ENCODE data around the gene NNMT.

DNA sequence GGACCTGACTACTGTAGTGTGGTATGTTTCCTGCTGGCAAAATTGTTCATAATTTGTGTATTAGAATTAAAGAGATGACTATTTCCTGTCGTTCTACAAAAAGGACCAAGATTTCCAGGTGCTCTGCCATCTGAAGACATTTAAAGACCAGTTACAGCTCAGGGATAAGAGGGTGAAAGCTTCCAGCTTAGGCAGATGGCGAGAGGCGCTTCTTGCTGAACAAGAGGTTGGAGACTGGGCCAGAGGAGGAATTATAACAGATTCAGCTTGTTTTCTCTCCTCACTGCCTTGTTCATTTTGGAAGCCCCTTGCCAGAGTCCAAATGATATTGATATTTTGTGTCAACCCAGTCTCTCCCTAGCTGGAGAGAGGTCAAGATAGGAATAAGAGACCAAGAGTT, 23.1 kb upstream of the NNMT start:
- TF ChIP-seq, protein P1, sequence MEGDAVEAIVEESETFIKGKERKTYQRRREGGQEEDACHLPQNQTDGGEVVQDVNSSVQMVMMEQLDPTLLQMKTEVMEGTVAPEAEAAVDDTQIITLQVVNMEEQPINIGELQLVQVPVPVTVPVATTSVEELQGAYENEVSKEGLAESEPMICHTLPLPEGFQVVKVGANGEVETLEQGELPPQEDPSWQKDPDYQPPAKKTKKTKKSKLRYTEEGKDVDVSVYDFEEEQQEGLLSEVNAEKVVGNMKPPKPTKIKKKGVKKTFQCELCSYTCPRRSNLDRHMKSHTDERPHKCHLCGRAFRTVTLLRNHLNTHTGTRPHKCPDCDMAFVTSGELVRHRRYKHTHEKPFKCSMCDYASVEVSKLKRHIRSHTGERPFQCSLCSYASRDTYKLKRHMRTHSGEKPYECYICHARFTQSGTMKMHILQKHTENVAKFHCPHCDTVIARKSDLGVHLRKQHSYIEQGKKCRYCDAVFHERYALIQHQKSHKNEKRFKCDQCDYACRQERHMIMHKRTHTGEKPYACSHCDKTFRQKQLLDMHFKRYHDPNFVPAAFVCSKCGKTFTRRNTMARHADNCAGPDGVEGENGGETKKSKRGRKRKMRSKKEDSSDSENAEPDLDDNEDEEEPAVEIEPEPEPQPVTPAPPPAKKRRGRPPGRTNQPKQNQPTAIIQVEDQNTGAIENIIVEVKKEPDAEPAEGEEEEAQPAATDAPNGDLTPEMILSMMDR (IDR thresholded peaks at IDR 0.05), result no peak
- no peak for TF ChIP-seq EZH2 (IDR thresholded peaks at IDR 0.05; ENCODE audit: borderline replicate concordance, insufficient read depth, low read depth, low read length, poor library complexity, severe bottlenecking)

Measured in B cell (primary cell).